Stimulated activated CD8-positive, alpha-beta memory T cell treated with anti-CD3 and anti-CD28 coated beads, Interleukin-7, amount 100 ng/mL, for 24 hours (primary cell): ENCODE measurements around the gene SIT1.
A peak's percentile ranks its signal among the peaks of the same experiment; 100 is the strongest.
"Not testable (repeated sequence)": the region's sequence is repeated elsewhere in the genome, so short reads cannot be mapped to it uniquely, and the experiment has no call there.

Experiments
- DNase-seq: peaks from one replicate; pipeline ENCODE4 v3.0.0-alpha.2; 2020; ENCODE audit warnings: low read depth

Gene SIT1

GRCh38 chr9:35659340-35659739 lies 8.6 kb upstream of the SIT1 start:
- DNase-seq = no peak

GRCh38 chr9:35658968-35659220 lies 8.2 kb upstream of the SIT1 start:
- no peak for DNase-seq

DNA sequence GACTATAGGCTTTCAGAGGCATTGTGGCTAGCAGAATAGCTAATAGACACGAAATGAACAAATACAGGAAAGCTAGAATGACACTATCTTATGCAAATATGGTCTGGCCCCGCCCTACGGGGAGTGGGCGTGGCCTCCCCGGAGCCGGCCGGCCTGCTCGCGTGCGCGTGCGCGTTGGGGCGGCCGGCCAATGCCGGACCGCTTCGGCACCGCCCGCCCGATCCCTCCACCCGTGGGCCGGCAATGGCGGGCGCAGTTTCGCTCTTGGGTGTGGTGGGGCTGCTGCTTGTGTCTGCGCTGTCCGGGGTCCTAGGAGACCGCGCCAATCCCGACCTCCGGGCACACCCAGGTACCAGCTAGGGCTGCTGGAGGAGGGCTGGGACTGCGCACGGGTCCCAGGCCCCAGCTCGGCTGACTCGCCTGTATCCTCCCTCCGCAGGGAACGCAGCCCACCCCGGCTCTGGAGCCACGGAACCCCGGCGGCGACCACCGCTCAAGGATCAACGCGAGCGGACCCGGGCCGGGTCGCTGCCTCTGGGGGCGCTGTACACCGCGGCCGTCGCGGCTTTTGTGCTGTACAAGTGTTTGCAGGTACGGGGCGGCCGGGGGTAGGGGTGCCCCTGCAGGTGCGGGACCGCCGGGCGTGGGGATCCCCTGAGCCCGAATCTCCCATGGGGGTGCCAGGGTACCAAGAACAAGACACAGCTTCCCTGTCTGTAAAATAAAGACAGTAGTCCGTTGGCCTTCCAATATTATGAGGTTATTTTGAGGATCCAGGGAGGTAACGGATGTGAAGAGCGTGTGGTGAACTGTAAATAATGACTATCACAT lies 7.6 kb upstream of the SIT1 start, which contains the start of gene CCDC107:
Gene CCDC107 (plus strand): TSS at position 156 of the 831 bp plus-strand sequence. CDS start 88 bp downstream, at position 244.
- DNase-seq = peak; percentile 61

DNA sequence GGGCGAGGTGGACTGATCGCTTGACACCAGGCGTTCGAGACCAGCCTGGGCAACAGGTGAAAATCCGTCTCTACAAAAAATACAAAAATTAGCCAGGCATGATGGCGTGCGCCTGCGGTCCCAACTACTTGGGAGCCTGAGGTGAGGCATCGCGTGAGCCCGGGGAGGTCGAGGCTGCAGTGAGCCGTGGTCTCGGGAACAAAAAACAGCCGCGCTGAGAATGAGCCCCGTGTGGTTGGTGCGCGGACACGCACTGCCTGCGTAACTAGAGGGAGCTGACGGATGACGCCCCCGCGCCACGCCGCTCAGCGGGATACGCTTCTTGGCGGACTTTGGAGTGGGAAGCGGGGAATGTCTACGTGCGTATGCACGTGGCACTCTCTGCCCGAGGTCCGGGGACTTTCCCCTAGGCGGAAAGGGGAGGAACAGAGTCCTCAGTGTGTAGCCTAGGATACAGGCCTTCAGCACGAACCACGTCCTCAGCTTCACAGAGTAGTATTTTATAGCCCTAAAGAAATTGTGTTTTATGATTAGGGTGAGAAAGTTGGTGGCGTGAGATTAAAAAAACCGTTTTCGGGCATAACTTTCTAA lies 6.9 kb upstream of the SIT1 start, which contains the start of gene RMRP:
Gene RMRP (minus strand): TSS at position 474 of the 591 bp plus-strand sequence.
- peak; percentile 90 for DNase-seq

- DNase-seq = no peak
These were observed 6.3 kb upstream of the SIT1 start for GRCh38 chr9:35656831-35657545.

GRCh38 chr9:35656348-35656747 lies 5.6 kb upstream of the SIT1 start:
- no peak for DNase-seq

DNA sequence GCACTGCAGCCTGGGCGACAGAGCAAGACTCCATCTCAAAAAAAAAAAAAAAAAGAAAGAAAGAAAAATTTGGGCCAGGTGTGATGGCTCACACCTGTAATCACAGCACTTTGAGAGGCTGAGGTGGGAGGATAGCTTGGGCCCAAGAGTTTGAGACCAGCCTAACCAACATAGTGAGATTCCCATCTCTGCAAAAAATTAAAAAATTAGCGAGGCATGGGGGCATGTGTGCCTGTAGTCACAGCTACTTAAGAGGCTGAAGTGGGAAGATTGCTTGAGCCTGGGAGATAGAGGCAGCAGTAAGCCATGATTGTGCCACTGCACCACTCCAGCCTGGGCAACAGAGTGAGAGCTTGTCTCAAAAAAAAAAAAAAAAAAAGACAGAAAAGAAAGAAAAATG lies 2.9 kb upstream of the SIT1 start:
- no peak for DNase-seq

- DNase-seq = no peak
These were observed 2.1 kb upstream of the SIT1 start for GRCh38 chr9:35652829-35653209.

DNA sequence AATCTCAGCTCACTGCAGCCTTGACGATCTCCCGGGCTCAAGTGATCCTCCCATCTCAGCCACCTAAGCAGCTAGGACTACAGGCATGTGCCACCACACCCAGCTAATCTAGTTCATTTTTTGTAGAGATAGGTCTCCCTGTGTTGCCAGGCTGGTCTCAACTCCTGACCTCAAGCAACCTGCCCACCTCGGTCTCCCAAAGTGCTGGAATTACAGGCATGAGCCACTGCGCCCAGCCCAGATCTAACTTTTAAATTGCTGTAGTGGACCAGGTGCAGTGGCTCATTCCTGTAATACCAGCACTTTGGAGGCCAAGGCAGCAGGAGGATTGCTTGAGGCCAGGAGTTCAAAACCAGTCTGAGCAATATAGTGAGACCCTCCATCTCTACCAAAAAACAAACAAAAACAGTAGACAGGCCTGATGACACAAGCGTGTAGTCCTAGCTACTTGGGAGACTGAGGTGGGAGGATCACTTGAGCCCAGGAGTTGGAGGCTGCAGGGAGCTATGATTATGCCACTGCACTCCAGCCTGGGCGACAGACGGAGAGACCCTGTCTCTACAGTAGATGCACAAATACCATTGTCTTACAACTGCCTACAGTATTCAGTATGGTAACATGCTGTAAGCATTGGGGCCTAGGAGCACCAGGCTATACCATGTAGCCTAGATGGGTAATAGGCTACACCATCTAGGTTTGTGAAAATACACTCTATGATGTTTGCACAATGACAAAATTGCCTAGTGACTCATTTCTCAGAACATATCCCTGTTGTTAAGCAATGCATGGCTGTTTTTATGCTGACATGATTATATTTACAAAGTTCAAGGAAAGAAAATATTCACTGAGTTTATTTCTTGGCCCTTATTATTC lies 1.5 kb upstream of the SIT1 start:
- DNase-seq = no peak

DNA sequence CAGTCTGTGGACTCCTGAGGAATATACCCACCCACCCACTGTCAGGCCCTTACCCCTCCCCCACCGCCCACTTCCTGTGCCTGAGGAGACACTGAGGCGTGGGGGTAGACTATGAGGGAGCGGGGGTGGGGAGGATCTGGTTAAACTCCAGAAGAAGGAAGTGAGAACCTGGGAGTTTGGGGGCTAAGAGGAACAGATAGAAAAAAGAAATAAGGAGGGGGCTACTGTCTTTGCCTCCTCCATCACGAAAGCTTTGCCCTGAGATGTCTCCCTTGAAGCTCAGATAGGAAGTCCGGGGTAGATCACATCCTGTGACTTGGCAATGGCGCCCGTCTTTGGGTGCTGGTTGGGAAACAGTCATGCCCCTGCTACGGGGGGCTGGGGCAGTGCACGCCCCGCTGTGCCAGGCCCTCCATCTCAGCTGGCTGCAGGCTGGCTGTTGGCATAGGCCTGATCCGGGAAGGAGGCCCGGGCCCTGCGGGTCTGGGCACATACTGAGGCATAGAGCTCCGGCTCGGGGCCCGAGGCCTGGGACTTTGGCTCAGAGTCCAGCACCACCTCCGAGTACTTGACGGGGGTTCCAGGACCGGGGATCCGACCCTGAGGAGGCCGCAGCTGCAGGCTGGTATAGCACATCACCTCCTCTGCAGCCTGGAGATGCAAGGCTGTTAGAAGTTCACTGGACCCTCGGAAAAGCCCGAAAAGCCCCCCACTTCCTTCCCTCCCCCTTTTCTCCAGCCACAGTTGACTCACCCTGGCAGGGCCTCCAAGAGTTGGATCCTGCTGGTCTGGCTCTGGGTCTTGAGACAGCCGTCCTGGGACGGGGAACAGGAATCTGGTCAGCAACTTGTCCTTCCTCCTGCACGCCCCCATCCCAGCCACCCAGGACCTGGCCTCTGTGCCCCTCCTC lies 1.0 kb downstream of the SIT1 start:
- no peak for DNase-seq

DNA sequence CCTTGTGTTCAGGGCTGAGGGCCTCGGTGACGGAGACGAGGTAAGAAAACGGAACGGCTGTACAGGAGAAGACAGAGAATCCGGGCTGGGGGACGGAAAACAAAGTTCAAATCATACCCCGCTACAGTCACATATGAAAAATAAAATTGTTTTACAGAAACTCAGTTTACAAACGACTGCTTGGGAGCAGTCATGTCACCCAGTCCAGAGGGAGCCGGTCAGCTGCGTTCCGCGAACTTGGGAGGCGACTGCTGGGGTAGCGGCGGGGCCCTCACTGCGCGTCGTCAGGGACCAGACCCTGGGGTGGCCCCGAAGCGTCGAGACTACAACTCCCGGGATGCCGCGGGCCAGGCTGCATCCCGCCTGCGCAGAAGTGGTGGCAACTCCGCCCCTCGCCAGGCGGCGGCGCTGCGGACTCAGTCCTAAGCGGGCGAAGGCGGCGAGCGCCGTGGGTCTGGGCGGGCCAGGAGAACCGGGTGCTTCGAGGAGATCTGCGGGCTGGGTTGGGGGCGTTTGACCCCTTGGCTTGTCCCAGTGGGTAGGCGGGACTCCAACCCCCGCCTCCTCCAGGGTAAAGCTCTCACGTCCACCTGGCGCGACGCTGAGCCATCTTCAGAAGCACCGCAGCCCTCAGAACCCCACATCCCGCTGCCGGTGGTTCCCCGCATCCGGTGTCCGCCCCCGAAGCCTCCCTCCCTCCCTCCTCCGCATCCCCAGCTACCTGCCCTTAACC lies 4.0 kb downstream of the SIT1 start:
- peak; percentile 83 for DNase-seq

DNA sequence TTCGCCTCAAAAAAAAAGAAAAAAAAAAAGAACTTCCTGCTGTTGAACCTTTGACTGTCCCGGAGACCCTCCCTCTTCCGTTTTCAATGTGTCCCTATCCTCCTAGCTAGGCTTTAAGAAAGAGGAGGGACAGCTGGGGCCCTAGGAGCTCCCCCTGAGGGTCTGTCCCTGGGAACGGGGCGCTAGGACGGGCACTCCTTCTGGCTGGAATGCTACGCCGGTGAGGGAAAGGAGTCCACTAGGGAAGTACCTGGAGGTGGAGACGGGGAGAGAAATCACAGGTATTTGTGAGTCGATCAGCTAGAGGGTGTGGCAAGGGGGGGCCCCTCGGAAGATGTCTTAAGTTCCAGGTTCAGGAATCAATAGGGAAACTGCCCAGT lies 4.6 kb downstream of the SIT1 start:
- no peak for DNase-seq

DNA sequence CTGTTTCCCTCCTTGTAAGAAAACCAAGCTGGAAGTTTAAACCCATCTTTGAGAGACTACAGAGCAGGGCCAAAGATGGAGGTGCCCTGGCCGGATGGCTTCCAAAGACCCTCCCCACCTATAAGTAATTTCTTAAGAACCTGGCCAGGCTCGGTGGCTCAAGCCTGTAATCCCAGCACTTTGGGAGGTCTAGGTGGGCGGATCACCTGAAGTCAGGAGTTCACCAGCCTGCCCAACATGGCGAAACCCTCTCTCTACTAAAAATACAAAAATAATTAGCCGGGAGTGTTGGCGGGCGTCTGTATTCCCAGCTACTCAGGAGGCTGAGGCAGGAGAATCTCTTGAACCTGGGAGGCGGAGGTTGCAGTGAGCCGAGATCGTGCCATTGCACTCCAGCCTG lies 5.0 kb downstream of the SIT1 start:
- DNase-seq = not testable (repeated sequence)

DNA sequence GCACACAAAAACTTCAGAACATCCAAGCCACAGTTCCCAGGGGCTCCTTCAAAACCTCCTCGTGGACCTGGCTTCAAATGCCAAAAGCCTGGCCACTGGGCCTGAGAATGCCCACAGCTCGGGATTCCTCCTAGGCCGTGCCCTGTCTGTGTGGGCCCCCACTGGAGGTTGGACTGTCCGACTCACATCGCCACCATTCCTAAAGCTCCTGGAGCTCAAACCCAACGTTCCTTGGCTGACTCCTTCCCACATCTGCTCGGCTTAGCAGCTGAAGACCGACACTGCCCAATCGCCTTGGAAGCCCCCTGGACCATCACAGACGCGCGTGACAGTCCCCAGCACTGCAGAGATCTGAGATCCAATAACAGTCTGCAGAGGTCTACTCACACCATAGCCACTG lies 7.7 kb downstream of the SIT1 start:
- no peak for DNase-seq

- DNase-seq = not testable (repeated sequence)
These were observed 9.3 kb downstream of the SIT1 start for GRCh38 chr9:35641478-35641877.

DNA sequence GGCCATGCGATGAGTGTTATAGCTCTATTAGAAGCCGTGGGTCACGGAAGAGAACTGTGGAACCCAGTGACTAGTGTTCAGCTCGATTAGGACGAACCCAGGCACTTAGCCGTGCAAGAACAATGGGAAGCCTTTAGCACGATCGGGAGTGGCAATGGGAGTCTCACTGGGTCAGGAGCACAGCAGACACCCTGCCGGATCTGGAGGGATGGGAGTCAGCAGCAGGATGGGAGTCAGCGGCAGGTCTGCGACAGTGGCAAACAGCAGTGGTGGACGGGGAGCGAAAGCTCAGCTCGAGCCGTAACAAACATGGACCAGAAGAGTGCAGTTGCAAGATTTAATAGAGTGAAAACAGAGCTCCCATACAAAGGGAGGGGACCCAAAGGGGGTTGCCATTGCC lies 10.3 kb downstream of the SIT1 start:
- DNase-seq = not testable (repeated sequence)

DNA sequence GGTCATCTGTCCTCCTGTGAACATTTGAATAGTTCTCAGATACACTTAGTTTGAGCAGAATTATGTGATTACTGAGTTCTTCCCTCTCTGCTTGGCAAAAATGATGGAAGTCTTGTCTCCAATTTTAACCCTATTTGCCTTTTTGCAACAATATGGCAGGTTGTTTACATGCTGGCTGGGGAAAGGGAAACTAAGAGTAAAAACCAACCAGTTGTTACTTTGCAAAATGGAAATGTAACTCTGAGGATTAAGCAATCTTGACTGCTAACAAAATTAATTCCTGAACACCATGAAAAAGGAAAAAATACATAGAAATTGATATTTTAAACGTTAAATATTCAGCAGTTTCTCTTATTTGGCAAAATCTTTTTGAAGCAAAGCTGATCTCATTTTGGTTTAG lies 11.1 kb downstream of the SIT1 start:
- no peak for DNase-seq

DNA sequence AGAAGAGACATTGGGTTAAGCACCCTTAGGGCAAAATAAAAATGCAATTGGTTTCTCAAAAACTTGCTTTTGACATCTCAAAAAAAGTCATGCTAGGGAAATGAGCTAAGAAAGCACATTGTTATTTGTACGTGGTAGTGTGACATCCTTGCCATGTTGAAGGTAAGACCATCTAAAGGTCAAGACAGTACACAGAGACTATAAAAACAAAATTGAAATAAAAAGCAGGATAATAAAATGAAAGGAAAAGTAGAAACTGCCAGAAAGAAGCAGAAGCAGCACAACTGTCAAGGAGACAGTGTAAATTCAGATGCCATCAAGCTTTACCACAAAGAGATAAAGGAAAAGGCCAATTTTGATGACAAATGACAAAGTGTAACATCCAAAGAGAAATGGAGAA lies 11.5 kb downstream of the SIT1 start:
- DNase-seq = not testable (repeated sequence)

- not testable (repeated sequence) for DNase-seq
These were observed 12.0 kb downstream of the SIT1 start for GRCh38 chr9:35638751-35639150.

GRCh38 chr9:35637427-35637955 lies 13.2 kb downstream of the SIT1 start:
- DNase-seq = not testable (repeated sequence)
